ENCODE data around the gene RFX4.

GRCh38 chr12:106696071-106696470, 113.3 kb downstream of the RFX4 start:
- TF ChIP-seq CTCF (conservative IDR thresholded peaks at IDR 0.05 in 1 of 2, IDR thresholded peaks at IDR 0.05 in 1 of 2; ENCODE audit: extremely low read depth in 1 of 2, insufficient read depth in 1 of 2, low read depth in 1 of 2, low read length in 2 of 2), result no peak
- TF ChIP-seq EZH2 (IDR thresholded peaks at IDR 0.05; ENCODE audit: borderline replicate concordance, low read length), result no peak

All from mammary epithelial cell (primary cell).